ENCODE data around the gene SEC23A. TPM values are rescaled to one million over a fixed set of nuclear protein-coding genes. Genes with fewer than 3 reads are reported as not detected.

The SEC23A gene
- total and polyA plus RNA-seq, 2 of the 13 experiments (the other 11 are each of a cell fraction or from before 2014, with no cell fraction given): 403 to 887 TPM

GRCh38 chr14:39055786-39056474, 47.1 kb downstream of the SEC23A start (continued):
- TF ChIP-seq ZNF772 (CRISPR knock-in tag; IDR thresholded peaks at IDR 0.05) (0 out of 2 replicates have a peak, but pooled peaks have one; percentile 23), EP300 (IDR thresholded peaks at IDR 0.05; ENCODE audit: low read depth in 2 of 2, low read length in 2 of 2) (no peak), EP300 (CRISPR knock-in tag; IDR thresholded peaks at IDR 0.05; ENCODE audit: borderline replicate concordance) (no peak), ZSCAN9 (CRISPR knock-in tag; IDR thresholded peaks at IDR 0.05; ENCODE audit: borderline replicate concordance) (no peak), RBFOX2 (IDR thresholded peaks at IDR 0.05; ENCODE audit: low read depth, low read length) (no peak), RELA (CRISPR knock-in tag; IDR thresholded peaks at IDR 0.05) (no peak), AHDC1 (CRISPR knock-in tag; IDR thresholded peaks at IDR 0.05; ENCODE audit: borderline replicate concordance) (0 out of 2 replicates have a peak, but pooled peaks have one; percentile 30), ZZZ3 (CRISPR knock-in tag; IDR thresholded peaks at IDR 0.05; ENCODE audit: borderline replicate concordance) (no peak), SALL1 (CRISPR knock-in tag; IDR thresholded peaks at IDR 0.05) (no peak), IRF2 (CRISPR knock-in tag; IDR thresholded peaks at IDR 0.05) (peak; percentile 15; the same call in 1 of the 2 replicates), MXD4 (CRISPR knock-in tag; IDR thresholded peaks at IDR 0.05) (no peak), ZBTB20 (CRISPR knock-in tag; IDR thresholded peaks at IDR 0.05; ENCODE audit: borderline replicate concordance, low read depth) (peak; percentile 25; the same call in 1 of the 2 replicates), SNAPC2 (CRISPR knock-in tag; IDR thresholded peaks at IDR 0.05) (no peak), RFXAP (CRISPR knock-in tag; IDR thresholded peaks at IDR 0.05; ENCODE audit: borderline replicate concordance) (peak; percentile 34; the same call in 1 of the 2 replicates), AGO2 (optimal IDR thresholded peaks at IDR 0.05; ENCODE audit: low read depth, low read length) (peak; percentile 22), CHD2 (IDR thresholded peaks at IDR 0.05; ENCODE audit: low read depth, low read length) (no peak), ZNF501 (CRISPR knock-in tag; IDR thresholded peaks at IDR 0.05) (no peak), ZSCAN30 (CRISPR knock-in tag; IDR thresholded peaks at IDR 0.05) (no peak), MIER2 (CRISPR knock-in tag; IDR thresholded peaks at IDR 0.05) (no peak), ZMYM3 (CRISPR knock-in tag; IDR thresholded peaks at IDR 0.05) (no peak), ZNF264 (CRISPR knock-in tag; IDR thresholded peaks at IDR 0.05) (no peak), CCDC6 (CRISPR knock-in tag; IDR thresholded peaks at IDR 0.05) (no peak), HMGXB4 (CRISPR knock-in tag; IDR thresholded peaks at IDR 0.05; ENCODE audit: borderline replicate concordance in 1 of 2, low read depth in 1 of 2) (no peak), IRX3 (CRISPR knock-in tag; IDR thresholded peaks at IDR 0.05; ENCODE audit: borderline replicate concordance, low read depth) (0 out of 2 replicates have a peak, but pooled peaks have one; percentile 9)
